NCI-H2029 treated with DMSO at 0.1 percent for 48 hours (cell line): ENCODE measurements around the gene FRMD4B.

ENCODE experiments used
- DNase-seq: peaks from one replicate; lab custom pipeline; 2025; lab: John Stamatoyannopoulos, UW

Gene FRMD4B

DNA sequence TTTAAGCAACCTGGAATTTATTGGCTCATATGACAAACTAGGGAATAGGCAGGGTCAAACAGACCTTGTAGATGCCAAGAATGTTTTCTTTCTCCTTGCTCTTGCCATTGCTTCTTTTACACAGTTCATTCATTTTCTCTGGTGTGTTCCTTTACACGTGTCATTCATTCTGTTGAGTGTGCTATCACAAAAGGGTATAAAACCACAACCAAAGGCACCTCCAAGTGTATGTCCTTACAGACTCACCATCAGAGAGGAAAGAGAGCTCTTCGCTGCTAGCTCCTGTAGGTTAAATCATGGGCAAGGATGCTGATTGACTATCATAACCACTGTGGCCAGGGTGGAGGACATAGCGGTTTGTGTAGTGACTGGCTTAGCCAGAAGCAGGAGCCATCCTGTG, 19.2 kb upstream of the FRMD4B start:
- no peak for DNase-seq

DNA sequence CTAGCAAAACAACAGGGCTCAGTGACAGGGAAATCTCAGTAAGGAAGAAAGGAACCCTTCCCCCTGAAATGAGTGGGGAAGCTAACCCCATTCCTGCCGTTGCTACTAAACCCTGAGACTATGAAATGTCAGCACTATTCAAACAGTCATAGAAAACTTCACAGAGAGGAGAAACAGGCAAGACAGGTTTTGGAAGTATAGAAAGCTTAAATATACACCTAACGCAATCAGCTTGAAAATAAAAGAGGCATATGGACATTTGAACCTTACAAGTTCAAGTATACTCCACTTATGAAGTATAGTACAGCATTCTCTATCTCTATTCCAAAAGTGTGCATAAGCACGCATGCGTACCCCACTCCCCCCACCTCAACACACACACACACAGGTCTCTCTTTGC, 17.6 kb upstream of the FRMD4B start:
- no peak for DNase-seq

DNA sequence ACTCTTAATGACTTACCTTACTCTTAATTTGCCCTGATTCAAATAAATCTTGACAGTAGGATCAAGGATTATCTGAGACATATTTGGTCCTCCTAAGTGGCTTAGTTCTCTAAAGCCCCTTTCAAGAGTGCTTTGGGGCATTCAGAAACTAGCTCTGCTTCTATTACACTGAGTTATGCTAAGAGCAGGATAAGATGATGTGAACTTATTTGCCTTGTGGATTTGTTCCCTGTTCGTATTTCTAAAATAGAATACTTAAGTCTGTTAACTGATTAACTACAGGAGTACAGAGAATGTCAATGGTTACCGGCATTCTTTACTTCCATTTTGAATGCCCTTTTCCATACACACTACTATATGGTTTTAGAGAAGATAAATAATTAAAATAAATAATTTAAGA, 14.8 kb upstream of the FRMD4B start:
- no peak for DNase-seq

DNA sequence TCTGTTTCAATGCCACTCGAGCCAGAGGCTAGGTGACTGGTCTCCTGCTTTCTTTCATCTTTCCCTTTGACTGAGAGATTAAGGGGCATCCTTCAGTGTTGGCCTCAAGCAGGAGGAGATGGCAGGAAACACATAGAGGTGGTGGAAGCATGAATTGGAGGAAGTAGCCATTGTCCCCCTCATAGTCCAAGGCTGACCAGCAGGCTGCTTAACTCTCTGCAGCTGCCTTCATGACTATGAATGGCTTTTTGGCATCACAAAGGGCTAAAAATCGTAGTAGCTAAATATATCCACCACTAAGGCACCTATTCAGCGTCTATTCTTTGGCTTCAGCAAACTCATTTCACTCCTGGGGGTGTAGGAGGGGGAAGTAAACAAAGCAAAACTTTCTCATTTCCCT, 7.0 kb upstream of the FRMD4B start:
- no peak for DNase-seq

- no peak for DNase-seq
These were observed 6.5 kb upstream of the FRMD4B start for GRCh38 chr3:69392415-69392814.

- DNase-seq: no peak
These were observed 5.7 kb upstream of the FRMD4B start for GRCh38 chr3:69391554-69391953.

DNA sequence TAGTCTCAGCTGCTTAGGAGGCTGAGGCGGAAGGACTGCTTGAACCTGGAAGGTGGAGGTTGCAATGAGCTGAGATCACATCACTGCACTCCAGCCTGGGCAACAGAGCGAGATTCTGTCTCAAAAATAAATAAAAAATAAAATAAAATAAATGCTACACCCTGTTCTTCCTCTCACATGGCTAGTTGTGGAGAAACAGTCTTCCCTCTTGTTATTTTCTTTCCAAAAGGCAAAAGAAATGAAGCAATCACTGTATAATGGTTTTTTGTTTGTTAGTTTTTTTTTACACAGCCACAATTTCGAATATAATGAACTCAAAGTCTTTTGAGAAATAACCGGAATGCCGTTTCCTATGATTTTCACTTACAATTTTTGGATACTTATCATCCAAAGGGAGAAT, 4.9 kb upstream of the FRMD4B start:
- DNase-seq: no peak

DNA sequence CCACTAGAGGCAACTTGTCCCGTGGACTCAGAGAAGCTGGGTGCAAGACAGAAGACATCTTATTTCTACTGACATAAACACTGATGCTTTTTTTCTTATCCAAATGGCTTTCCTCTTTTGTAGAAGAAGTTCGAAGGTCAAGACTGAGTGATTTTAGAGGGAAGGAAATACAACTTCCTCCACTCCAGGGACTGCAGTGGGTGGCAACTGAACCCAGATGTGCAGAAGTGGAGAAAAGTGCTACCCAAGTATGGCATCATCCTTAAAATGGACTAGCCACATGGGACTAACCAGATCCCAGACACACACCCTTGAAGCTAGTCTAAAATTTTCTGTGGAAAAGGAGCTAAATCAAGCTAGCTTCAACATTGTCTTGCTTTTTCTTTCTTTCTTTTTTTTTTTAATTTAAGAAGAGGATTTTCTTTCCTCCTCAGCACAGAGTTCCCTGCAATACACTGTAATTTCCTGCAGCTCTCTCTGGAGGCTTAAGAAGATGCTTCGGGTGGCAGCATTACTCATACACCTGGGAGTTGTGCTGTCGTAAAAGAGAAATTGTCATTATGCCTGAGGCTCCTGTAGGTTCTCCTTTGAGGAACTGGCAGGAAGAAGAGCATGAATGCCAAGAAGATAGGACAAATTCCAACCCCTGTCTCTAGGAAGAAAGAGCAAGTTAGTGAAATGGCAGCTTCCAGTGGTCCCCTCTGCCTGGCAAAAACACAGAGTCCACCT, 3.8 kb upstream of the FRMD4B start:
- no peak for DNase-seq

GRCh38 chr3:69388241-69388640, 2.4 kb upstream of the FRMD4B start:
- no peak for DNase-seq

- DNase-seq: no peak
These were observed 883 bp upstream of the FRMD4B start for GRCh38 chr3:69386556-69387385.

GRCh38 chr3:69385123-69385722, 665 bp downstream of the FRMD4B start:
- no peak for DNase-seq

GRCh38 chr3:69384326-69384725, 1.6 kb downstream of the FRMD4B start:
- no peak for DNase-seq

- no peak for DNase-seq
These were observed 6.2 kb downstream of the FRMD4B start for GRCh38 chr3:69379661-69380060.

DNA sequence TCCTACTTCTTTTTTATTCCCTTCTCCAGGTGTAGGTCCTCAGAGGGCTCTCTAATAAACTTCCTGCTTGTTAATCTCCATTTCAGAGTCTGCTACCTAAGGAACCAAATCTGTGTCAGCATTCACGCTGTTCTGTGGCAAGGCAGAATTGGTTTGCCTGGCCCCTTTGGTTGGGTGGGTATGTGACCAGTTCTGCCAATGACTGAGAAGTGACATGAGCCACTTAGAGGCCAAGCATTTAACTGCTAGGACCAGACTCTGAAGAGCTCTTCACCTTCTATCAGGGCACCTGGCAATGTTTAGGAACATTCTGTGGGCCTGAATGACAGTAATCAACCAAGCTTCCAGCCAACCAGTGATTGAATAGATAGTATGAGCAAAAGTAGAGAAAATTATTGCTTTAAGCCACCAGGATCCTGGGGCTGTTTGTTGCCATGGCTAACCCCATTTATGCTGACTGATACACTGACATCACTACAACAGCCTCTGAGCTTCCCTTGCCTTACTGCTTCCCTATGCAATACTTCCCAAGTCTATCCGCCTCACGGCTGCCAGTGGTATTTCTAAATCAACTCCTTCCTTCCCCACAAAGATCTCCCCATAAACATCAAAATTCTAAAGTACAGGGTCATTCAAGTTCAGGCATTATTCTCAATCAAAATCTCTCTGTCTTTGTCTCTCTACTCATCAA, 7.6 kb downstream of the FRMD4B start:
- DNase-seq: no peak

GRCh38 chr3:69377262-69377661, 8.6 kb downstream of the FRMD4B start:
- DNase-seq: no peak

DNA sequence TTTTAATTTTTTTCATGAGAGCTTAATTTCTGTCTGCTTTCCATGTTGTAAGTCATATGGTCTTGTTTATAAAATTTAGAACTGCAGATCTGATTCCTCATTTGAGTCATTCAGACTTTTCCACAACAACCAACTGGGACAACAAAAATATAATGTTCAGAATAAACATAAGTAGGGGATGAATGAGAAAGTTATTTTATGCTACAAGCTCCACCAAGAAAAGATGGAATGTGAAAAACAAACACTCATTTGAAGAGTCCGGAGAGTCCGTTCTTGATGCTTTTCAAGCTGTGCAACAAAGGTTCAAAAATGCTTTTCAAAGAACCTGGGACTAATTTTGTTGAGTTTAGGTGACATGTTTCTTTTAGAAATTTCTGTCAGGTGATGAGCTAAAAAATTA, 9.2 kb downstream of the FRMD4B start:
- DNase-seq: no peak

- no peak for DNase-seq
These were observed 14.1 kb downstream of the FRMD4B start for GRCh38 chr3:69371816-69372215.

GRCh38 chr3:69370901-69371301, 15.0 kb downstream of the FRMD4B start:
- no peak for DNase-seq

- DNase-seq: no peak
These were observed 15.6 kb downstream of the FRMD4B start for GRCh38 chr3:69370156-69370883.

- no peak for DNase-seq
These were observed 17.7 kb downstream of the FRMD4B start for GRCh38 chr3:69368129-69368741.

GRCh38 chr3:69367586-69367985, 18.3 kb downstream of the FRMD4B start:
- no peak for DNase-seq
